ENCODE measurements around the gene ZNF266. TPM values are rescaled to one million over a fixed set of nuclear protein-coding genes. Genes with fewer than 3 reads are reported as not detected.

ZNF266 gene
- total RNA-seq, 2 experiments from 2014 or later, result 22.1 to 39.0 TPM

DNA sequence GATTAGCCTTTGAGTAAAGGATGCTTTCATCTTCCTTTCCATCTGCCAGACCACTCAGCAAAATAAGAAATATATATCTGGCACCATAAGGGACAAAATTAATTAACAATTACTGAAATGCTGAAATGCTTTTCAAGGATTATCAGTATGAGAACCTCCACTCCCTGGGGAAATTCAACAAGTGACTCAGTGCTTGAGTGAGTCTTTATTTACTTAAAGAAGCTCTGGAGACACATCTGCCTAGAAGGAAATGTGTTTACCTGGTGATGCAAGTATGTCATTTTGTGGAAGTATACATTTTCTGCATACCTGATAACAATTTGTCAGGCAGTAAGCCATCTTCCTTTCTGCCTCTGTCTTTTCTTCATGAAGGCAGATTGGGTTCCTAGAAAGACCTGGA is 39.6 kb upstream of the ZNF266 start:
- Histone ChIP-seq H2AFZ (ENCODE audit: low read length) (no peak overlapping the region), H3K79me2 (ENCODE audit: insufficient read depth, low read depth, low read length) (no peaks in the 10 kb centered on the region), H4K20me1 (ENCODE audit: insufficient read depth, low read length) (no peaks in the 10 kb centered on the region), H3K27ac (ENCODE audit: low read depth, low read length, poor library complexity, severe bottlenecking) (no peak overlapping the region), H3K4me2 (ENCODE audit: low read length) (no peak overlapping the region), H3K4me3 (ENCODE audit: low read depth, low read length, poor library complexity, severe bottlenecking) (no peak overlapping the region), H3K4me1 (ENCODE audit: insufficient read depth, low read length, poor library complexity, severe bottlenecking) (no peaks in the 10 kb centered on the region), H3K9me3 (ENCODE audit: low read length) (peaks cover 17% of the 10 kb centered on the region; the same call in 1 of the 2 replicates), H3K9me2 (ENCODE audit: insufficient read depth, low read length) (no peaks in the 10 kb centered on the region), H3K36me3 (ENCODE audit: insufficient read depth, low read length) (no peaks in the 10 kb centered on the region)
- BruUV-seq (replicated peaks), result no TSS peak
- DNase-seq (ENCODE audit: low spot score), result no peak
- no peak for TF ChIP-seq EZH2phosphoT487 (IDR thresholded peaks at IDR 0.05; ENCODE audit: borderline replicate concordance, low read depth, low read length)
- TF ChIP-seq, protein P1, sequence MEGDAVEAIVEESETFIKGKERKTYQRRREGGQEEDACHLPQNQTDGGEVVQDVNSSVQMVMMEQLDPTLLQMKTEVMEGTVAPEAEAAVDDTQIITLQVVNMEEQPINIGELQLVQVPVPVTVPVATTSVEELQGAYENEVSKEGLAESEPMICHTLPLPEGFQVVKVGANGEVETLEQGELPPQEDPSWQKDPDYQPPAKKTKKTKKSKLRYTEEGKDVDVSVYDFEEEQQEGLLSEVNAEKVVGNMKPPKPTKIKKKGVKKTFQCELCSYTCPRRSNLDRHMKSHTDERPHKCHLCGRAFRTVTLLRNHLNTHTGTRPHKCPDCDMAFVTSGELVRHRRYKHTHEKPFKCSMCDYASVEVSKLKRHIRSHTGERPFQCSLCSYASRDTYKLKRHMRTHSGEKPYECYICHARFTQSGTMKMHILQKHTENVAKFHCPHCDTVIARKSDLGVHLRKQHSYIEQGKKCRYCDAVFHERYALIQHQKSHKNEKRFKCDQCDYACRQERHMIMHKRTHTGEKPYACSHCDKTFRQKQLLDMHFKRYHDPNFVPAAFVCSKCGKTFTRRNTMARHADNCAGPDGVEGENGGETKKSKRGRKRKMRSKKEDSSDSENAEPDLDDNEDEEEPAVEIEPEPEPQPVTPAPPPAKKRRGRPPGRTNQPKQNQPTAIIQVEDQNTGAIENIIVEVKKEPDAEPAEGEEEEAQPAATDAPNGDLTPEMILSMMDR (conservative IDR thresholded peaks at IDR 0.05; ENCODE audit: low read length), result no peak
- ChIA-PET POLR2A (no interaction called here), CTCF (ENCODE audit: unreplicated experiment) (no interaction called here)
- intact Hi-C loops (cut with micrococcal nuclease; ENCODE audit: unreplicated experiment), result no loop called here

DNA sequence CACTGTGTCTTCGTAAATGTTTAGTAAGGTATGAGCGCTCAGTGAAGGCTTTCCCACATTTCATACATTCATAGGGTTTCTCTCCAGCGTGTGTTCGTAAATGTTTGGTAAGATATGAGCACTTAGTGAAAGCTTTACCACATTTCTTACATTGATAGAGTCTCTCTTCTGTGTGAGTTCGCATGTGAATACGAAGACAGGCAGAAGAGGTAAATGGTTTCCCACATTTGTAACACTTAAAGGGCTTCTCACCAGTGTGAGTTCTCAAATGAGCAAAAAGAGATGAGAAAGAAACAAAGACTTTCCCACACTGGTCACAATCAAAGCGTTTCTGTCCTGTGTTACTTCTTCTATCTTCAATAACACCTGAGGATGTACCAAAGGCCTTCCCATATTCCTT is 31.8 kb upstream of the ZNF266 start:
- H3K4me3 ChIP-seq (ENCODE audit: low read depth, low read length, poor library complexity, severe bottlenecking), result no peak overlapping the region
- no peak overlapping the region for H3K4me2 ChIP-seq (ENCODE audit: low read length)
- BruUV-seq (replicated peaks), result no TSS peak
- H3K4me1 ChIP-seq (ENCODE audit: insufficient read depth, low read length, poor library complexity, severe bottlenecking), result no peaks in the 10 kb centered on the region
- H3K27ac ChIP-seq (ENCODE audit: low read depth, low read length, poor library complexity, severe bottlenecking), result no peak overlapping the region
- no peaks in the 10 kb centered on the region for H4K20me1 ChIP-seq (ENCODE audit: insufficient read depth, low read length)
- no peak for TF ChIP-seq EZH2phosphoT487 (IDR thresholded peaks at IDR 0.05; ENCODE audit: borderline replicate concordance, low read depth, low read length)
- TF ChIP-seq, protein P1 (conservative IDR thresholded peaks at IDR 0.05; ENCODE audit: low read length), result no peak
- DNase-seq (ENCODE audit: low spot score), result no peak
- H2AFZ ChIP-seq (ENCODE audit: low read length), result no peak overlapping the region
- no peaks in the 10 kb centered on the region for H3K9me2 ChIP-seq (ENCODE audit: insufficient read depth, low read length)
- ChIA-PET CTCF (ENCODE audit: unreplicated experiment) (no interaction called here), POLR2A (no interaction called here)
- peaks cover 33% of the 10 kb centered on the region for H3K9me3 ChIP-seq (ENCODE audit: low read length)
- no peaks in the 10 kb centered on the region for H3K79me2 ChIP-seq (ENCODE audit: insufficient read depth, low read depth, low read length)
- H3K36me3 ChIP-seq (ENCODE audit: insufficient read depth, low read length), result no peaks in the 10 kb centered on the region
- intact Hi-C loops (cut with micrococcal nuclease; ENCODE audit: unreplicated experiment), result no loop called here

DNA sequence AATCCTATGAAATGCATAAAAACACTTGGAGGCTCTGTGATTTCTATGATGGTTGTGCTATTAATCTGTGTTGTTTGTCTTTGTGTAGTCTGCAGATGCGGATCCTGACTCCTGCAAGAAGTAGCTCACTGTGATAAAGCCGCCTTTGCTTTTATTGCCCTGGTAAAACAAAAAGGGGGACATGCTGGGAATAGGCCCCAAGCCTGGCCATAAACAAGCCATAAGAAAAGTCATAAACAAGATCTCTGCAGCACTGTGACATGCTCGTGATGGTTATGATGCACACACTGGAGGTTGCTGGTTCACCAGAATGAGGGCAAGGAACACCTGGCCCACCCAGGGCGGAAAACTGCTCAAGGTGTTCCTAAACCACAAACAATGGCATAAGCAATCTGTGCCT is 26.6 kb upstream of the ZNF266 start:
- Histone ChIP-seq H2AFZ (ENCODE audit: low read length) (no peak overlapping the region), H3K27ac (ENCODE audit: low read depth, low read length, poor library complexity, severe bottlenecking) (no peak overlapping the region), H3K36me3 (ENCODE audit: insufficient read depth, low read length) (no peaks in the 10 kb centered on the region), H3K79me2 (ENCODE audit: insufficient read depth, low read depth, low read length) (no peaks in the 10 kb centered on the region), H3K4me1 (ENCODE audit: insufficient read depth, low read length, poor library complexity, severe bottlenecking) (no peaks in the 10 kb centered on the region), H3K4me2 (ENCODE audit: low read length) (no peak overlapping the region), H3K9me3 (ENCODE audit: low read length) (peaks cover 17% of the 10 kb centered on the region), H4K20me1 (ENCODE audit: insufficient read depth, low read length) (no peaks in the 10 kb centered on the region), H3K9me2 (ENCODE audit: insufficient read depth, low read length) (no peaks in the 10 kb centered on the region), H3K4me3 (ENCODE audit: low read depth, low read length, poor library complexity, severe bottlenecking) (no peak overlapping the region)
- intact Hi-C loops (cut with micrococcal nuclease; ENCODE audit: unreplicated experiment), result no loop called here
- no peak for DNase-seq (ENCODE audit: low spot score)
- ChIA-PET POLR2A (interaction anchor here (0.6 to 0.7 kb wide), 2 partner anchors 51 to 656 kb away, joined by 4 to 6 read pairs; no protein-coding TSS in a partner anchor), CTCF (ENCODE audit: unreplicated experiment) (no interaction called here)
- no TSS peak for BruUV-seq (replicated peaks)
- TF ChIP-seq, protein P1 (conservative IDR thresholded peaks at IDR 0.05; ENCODE audit: low read length), result no peak
- no peak for TF ChIP-seq EZH2phosphoT487 (IDR thresholded peaks at IDR 0.05; ENCODE audit: borderline replicate concordance, low read depth, low read length)

All from OCI-LY7 (cell line).